COLO829 (cell line): ENCODE measurements around the gene GOSR1.
A peak's percentile ranks its signal among the peaks of the same experiment; 100 is the strongest.
"Not testable (repeated sequence)": the region's sequence is repeated elsewhere in the genome, so short reads cannot be mapped to it uniquely, and the experiment has no call there.

Experiments used
- DNase-seq: peaks from one replicate; pipeline ENCODE4 v3.0.0; 2012; ENCODE audit warnings: low spot score

GOSR1 gene

GRCh38 chr17:30505868-30506417 is 28.7 kb downstream of the GOSR1 start:
- DNase-seq: no peak

GRCh38 chr17:30506481-30506880 is 29.3 kb downstream of the GOSR1 start:
- no peak for DNase-seq

- DNase-seq: no peak
Measured at GRCh38 chr17:30513346-30513745, 36.1 kb downstream of the GOSR1 start.

- DNase-seq: no peak
Measured at GRCh38 chr17:30514895-30515596, 37.8 kb downstream of the GOSR1 start.

- no peak for DNase-seq
Measured at GRCh38 chr17:30517786-30518185, 40.6 kb downstream of the GOSR1 start.

GRCh38 chr17:30519166-30519565 is 42.0 kb downstream of the GOSR1 start:
- no peak for DNase-seq

- peak; percentile 60 for DNase-seq
Measured at GRCh38 chr17:30519707-30520106, 42.5 kb downstream of the GOSR1 start.

GRCh38 chr17:30520436-30520835 is 43.2 kb downstream of the GOSR1 start:
- no peak for DNase-seq

GRCh38 chr17:30520882-30521281 is 43.7 kb downstream of the GOSR1 start:
- peak; percentile 36 for DNase-seq

GRCh38 chr17:30521766-30522165 is 44.6 kb downstream of the GOSR1 start:
- no peak for DNase-seq

- not testable (repeated sequence) for DNase-seq
Measured at GRCh38 chr17:30523236-30523635, 46.0 kb downstream of the GOSR1 start.

GRCh38 chr17:30524847-30525246 is 47.6 kb downstream of the GOSR1 start:
- no peak for DNase-seq

- no peak for DNase-seq
Measured at GRCh38 chr17:30526401-30526800, 49.2 kb downstream of the GOSR1 start.

GRCh38 chr17:30528701-30529100 is 51.5 kb downstream of the GOSR1 start:
- DNase-seq: not testable (repeated sequence)

GRCh38 chr17:30530346-30531025 is 53.3 kb downstream of the GOSR1 start:
- peak; percentile 29 for DNase-seq

GRCh38 chr17:30532871-30533270 is 55.7 kb downstream of the GOSR1 start:
- DNase-seq: no peak

- DNase-seq: no peak
Measured at GRCh38 chr17:30534298-30534697, 57.1 kb downstream of the GOSR1 start.

- DNase-seq: no peak
Measured at GRCh38 chr17:30534938-30535921, 58.0 kb downstream of the GOSR1 start.

GRCh38 chr17:30536846-30537245 is 59.6 kb downstream of the GOSR1 start:
- DNase-seq: not testable (repeated sequence)

- not testable (repeated sequence) for DNase-seq
Measured at GRCh38 chr17:30537667-30538066, 60.5 kb downstream of the GOSR1 start.

- no peak for DNase-seq
Measured at GRCh38 chr17:30541802-30542201, 64.6 kb downstream of the GOSR1 start.

GRCh38 chr17:30543456-30543855 is 66.2 kb downstream of the GOSR1 start:
- DNase-seq: no peak
